WERI-Rb-1 (cell line): Measurements from ENCODE around the gene NCS1.

Experiments
- DNase-seq: peaks from one replicate; pipeline ENCODE4 v3.0.0-alpha.2; 2020
- H3K27ac ChIP-seq: fragments of 250-450 bp; sonication (Bioruptor Pico); 2 replicates; pipeline ENCODE4 v1.5.1; 2020; ENCODE audit warnings: mild to moderate bottlenecking, moderate library complexity
- H3K27me3 ChIP-seq: fragments of 250-450 bp; sonication (Bioruptor Pico); 2 replicates; pipeline ENCODE4 v1.5.1; 2021; ENCODE audit warnings: mild to moderate bottlenecking, low read depth, moderate library complexity; ENCODE audit not compliant: insufficient read depth, severe bottlenecking
- H3K36me3 ChIP-seq: fragments of 250-450 bp; sonication (Bioruptor Pico); 2 replicates; pipeline ENCODE4 v1.5.1; 2020; ENCODE audit warnings: mild to moderate bottlenecking, moderate library complexity
- H3K4me3 ChIP-seq: 2 replicates; pipeline ENCODE4 v1.5.1; 2011; ENCODE audit warnings: low read depth, mild to moderate bottlenecking, control low read depth, low read length
- H3K9me3 ChIP-seq: fragments of 250-450 bp; sonication (Bioruptor Pico); 2 replicates; pipeline ENCODE4 v1.5.1; 2021; ENCODE audit warnings: mild to moderate bottlenecking, moderate library complexity; ENCODE audit not compliant: severe bottlenecking
- CTCF ChIP-seq: IDR thresholded peaks from 2 replicates; pipeline ENCODE4 v1.5.1; 2011; ENCODE audit warnings: low read depth, mild to moderate bottlenecking, control low read depth, inconsistent platforms, low read length

Gene NCS1

GRCh38 chr9:130157079-130157478 is 15.1 kb upstream of the NCS1 start:
- no peak overlapping the region for H3K4me3 ChIP-seq
- DNase-seq, result no peak
- no peak overlapping the region for H3K27ac ChIP-seq
- H3K36me3 ChIP-seq, result no peaks in the 10 kb centered on the region
- no peaks in the 10 kb centered on the region for H3K27me3 ChIP-seq
- no peak for TF ChIP-seq CTCF
- no peaks in the 10 kb centered on the region for H3K9me3 ChIP-seq

GRCh38 chr9:130158001-130158400 is 14.2 kb upstream of the NCS1 start:
- no peaks in the 10 kb centered on the region for H3K36me3 ChIP-seq
- H3K9me3 ChIP-seq, result no peaks in the 10 kb centered on the region

GRCh38 chr9:130159057-130159456 is 13.1 kb upstream of the NCS1 start:
- Histone ChIP-seq H3K36me3 (no peaks in the 10 kb centered on the region), H3K4me3 (no peak overlapping the region), H3K27ac (no peak overlapping the region), H3K27me3 (no peaks in the 10 kb centered on the region), H3K9me3 (no peaks in the 10 kb centered on the region)
- TF ChIP-seq CTCF, result no peak
- DNase-seq, result no peak

More at GRCh38 chr9:130158001-130158400, 14.2 kb upstream of the NCS1 start:
- no peak overlapping the region for H3K4me3 ChIP-seq
- TF ChIP-seq CTCF, result no peak
- no peak for DNase-seq
- no peak overlapping the region for H3K27ac ChIP-seq
- no peaks in the 10 kb centered on the region for H3K27me3 ChIP-seq

DNA sequence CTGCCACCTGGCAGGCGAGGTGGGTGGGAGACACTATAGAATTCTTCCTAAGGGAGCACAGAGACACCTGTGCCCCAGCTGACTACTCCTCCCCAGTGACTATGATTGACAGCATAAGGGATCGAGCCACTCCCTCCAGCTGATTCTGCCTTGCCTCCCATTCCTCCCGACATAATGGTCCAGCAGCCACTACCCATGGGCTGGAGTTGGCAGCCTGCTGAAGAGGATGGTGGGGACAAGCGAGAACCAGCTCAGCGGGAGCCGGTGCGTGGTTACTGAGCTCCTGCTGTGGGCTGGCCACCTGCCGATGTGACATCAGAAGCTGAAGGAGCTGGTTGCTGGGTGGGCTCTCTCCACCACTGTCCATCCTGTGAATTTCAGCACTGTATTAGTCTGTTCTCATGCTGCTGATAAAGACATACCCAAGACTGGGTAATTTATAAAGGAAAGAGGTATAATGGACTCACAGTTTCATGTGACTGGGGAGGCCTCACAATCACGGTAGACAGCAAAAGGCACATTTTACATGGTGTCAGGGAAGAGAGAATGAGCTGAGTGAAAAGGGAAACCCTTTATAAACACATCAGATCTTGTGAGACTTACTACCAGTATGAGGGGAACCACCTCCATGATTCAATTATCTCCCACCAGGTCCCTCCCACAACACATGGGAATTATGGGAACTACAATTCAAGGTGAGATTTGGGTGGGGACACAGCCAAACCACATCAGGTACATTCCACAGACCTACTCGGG is 12.1 kb upstream of the NCS1 start:
- Histone ChIP-seq H3K27me3 (no peaks in the 10 kb centered on the region), H3K9me3 (no peaks in the 10 kb centered on the region), H3K4me3 (no peak overlapping the region), H3K36me3 (no peaks in the 10 kb centered on the region), H3K27ac (no peak overlapping the region)
- TF ChIP-seq CTCF, result no peak
- no peak for DNase-seq

- DNase-seq, result no peak
- no peak for TF ChIP-seq CTCF
Observed at GRCh38 chr9:130160862-130161470, 11.2 kb upstream of the NCS1 start.

More at GRCh38 chr9:130160862-130161470, 11.2 kb upstream of the NCS1 start:
- H3K4me3 ChIP-seq, result no peak overlapping the region
- H3K27me3 ChIP-seq, result no peaks in the 10 kb centered on the region
- H3K9me3 ChIP-seq, result no peaks in the 10 kb centered on the region
- no peak overlapping the region for H3K27ac ChIP-seq
- H3K36me3 ChIP-seq, result no peaks in the 10 kb centered on the region
